Mesenchymal stem cell (in vitro differentiated cells and primary cell): ENCODE measurements around the gene SYNGR3.
"Not testable (repeated sequence)": the region's sequence is repeated elsewhere in the genome, so short reads cannot be mapped to it uniquely, and the experiment has no call there.

Source experiments
- DNase-seq: peaks from one replicate; pipeline ENCODE4 v3.0.0-alpha.2; 2013
- H2AFZ ChIP-seq: one replicate; pipeline ENCODE4 v1.6.1; 2013; ENCODE audit warnings: low read depth, mild to moderate bottlenecking, control low read depth, inconsistent platforms, low read length, moderate library complexity
- H2AK5ac ChIP-seq: 2 replicates; pipeline ENCODE4 v1.6.1; 2013; ENCODE audit warnings: low read length, moderate library complexity, mild to moderate bottlenecking, inconsistent platforms; ENCODE audit not compliant: severe bottlenecking
- H2BK120ac ChIP-seq: one replicate; pipeline ENCODE4 v1.6.1; 2013; ENCODE audit warnings: low read depth, mild to moderate bottlenecking, inconsistent platforms, low read length, moderate library complexity
- H2BK12ac ChIP-seq, 2 experiments: one replicate each; pipeline ENCODE4 v1.6.1; 2013; ENCODE audit warnings: inconsistent platforms in 2 of 2, low read length in 2 of 2, mild to moderate bottlenecking in 2 of 2, moderate library complexity in 2 of 2, control low read depth in 1 of 2
- H2BK15ac ChIP-seq: one replicate; pipeline ENCODE4 v1.6.1; 2013; ENCODE audit warnings: mild to moderate bottlenecking, low read depth, inconsistent platforms; ENCODE audit not compliant: poor library complexity, severe bottlenecking
- H2BK5ac ChIP-seq: 2 replicates; pipeline ENCODE4 v1.6.1; 2013; ENCODE audit warnings: low read depth, mild to moderate bottlenecking, low read length, control low read depth, inconsistent platforms; ENCODE audit not compliant: poor library complexity, severe bottlenecking
- H3K14ac ChIP-seq, 2 experiments: one replicate each; pipeline ENCODE4 v1.6.1; 2013; ENCODE audit warnings: inconsistent platforms in 2 of 2, low read length in 2 of 2, control low read depth in 1 of 2, mild to moderate bottlenecking in 1 of 2, moderate library complexity in 1 of 2
- H3K18ac ChIP-seq, 2 experiments: one replicate each; pipeline ENCODE4 v1.6.1; 2013; ENCODE audit warnings: inconsistent platforms in 2 of 2, low read length in 2 of 2, control low read depth in 1 of 2, low read depth in 1 of 2, mild to moderate bottlenecking in 1 of 2
- H3K23ac ChIP-seq, 2 experiments: one replicate each; pipeline ENCODE4 v1.6.1; 2013; ENCODE audit warnings: inconsistent platforms in 2 of 2, low read length in 2 of 2, mild to moderate bottlenecking in 2 of 2, moderate library complexity in 2 of 2, control low read depth in 1 of 2
- H3K27ac ChIP-seq: 2 replicates; pipeline ENCODE4 v1.5.1; 2013; ENCODE audit warnings: mild to moderate bottlenecking, moderate library complexity, low read length, control low read depth, inconsistent platforms; ENCODE audit not compliant: poor library complexity, severe bottlenecking
- H3K27me3 ChIP-seq, 2 experiments: 2 replicates each; pipeline versions ENCODE4 v1.6.1 to v1.7.0; 2013; ENCODE audit warnings: low read length in 2 of 2, mild to moderate bottlenecking in 2 of 2, moderate library complexity in 2 of 2, control low read depth in 1 of 2, inconsistent platforms in 1 of 2; ENCODE audit not compliant: control insufficient read depth in 1 of 2, insufficient read depth in 1 of 2
- H3K36me3 ChIP-seq, 2 experiments: 2 replicates each; pipeline versions ENCODE4 v1.6.1 to v1.7.0; 2013; ENCODE audit warnings: low read length in 2 of 2, control low read depth in 1 of 2, inconsistent platforms in 1 of 2, low read depth in 1 of 2, mild to moderate bottlenecking in 1 of 2; ENCODE audit not compliant: insufficient read depth in 2 of 2, control insufficient read depth in 1 of 2
- H3K4ac ChIP-seq, 2 experiments: one replicate each; pipeline ENCODE4 v1.6.1; 2013; ENCODE audit warnings: inconsistent platforms in 2 of 2, low read length in 2 of 2, mild to moderate bottlenecking in 2 of 2, moderate library complexity in 2 of 2, control low read depth in 1 of 2, low read depth in 1 of 2
- H3K4me1 ChIP-seq: 2 replicates; pipeline ENCODE4 v1.6.1; 2013; ENCODE audit warnings: low read depth, low read length, control low read depth; ENCODE audit not compliant: control insufficient read depth, insufficient read depth
- H3K4me2 ChIP-seq: 2 replicates; pipeline ENCODE4 v1.6.1; 2013; ENCODE audit warnings: low read length, mild to moderate bottlenecking, inconsistent platforms; ENCODE audit not compliant: poor library complexity, severe bottlenecking
- H3K4me3 ChIP-seq, 2 experiments: 2 replicates each; pipeline versions ENCODE4 v1.5.1 to v1.7.0; 2013; ENCODE audit warnings: low read length in 2 of 2, mild to moderate bottlenecking in 2 of 2, control low read depth in 1 of 2, low read depth in 1 of 2; ENCODE audit not compliant: insufficient read depth in 1 of 2
- H3K79me1 ChIP-seq: replicated peaks from 2 replicates; pipeline ENCODE4 v1.6.1; 2013; ENCODE audit warnings: mild to moderate bottlenecking, control low read depth, low read length, inconsistent platforms; ENCODE audit not compliant: poor library complexity, severe bottlenecking
- H3K9ac ChIP-seq: 2 replicates; pipeline ENCODE4 v1.7.0; 2013; ENCODE audit warnings: mild to moderate bottlenecking, low read length, moderate library complexity
- H3K9me3 ChIP-seq: 2 replicates; pipeline ENCODE4 v1.7.0; 2013; ENCODE audit warnings: mild to moderate bottlenecking, low read length; ENCODE audit not compliant: control insufficient read depth
- H4K8ac ChIP-seq: one replicate; pipeline ENCODE4 v1.6.1; 2013; ENCODE audit warnings: inconsistent platforms, mild to moderate bottlenecking, low read length, moderate library complexity
- H4K91ac ChIP-seq: one replicate; pipeline ENCODE4 v1.6.1; 2013; ENCODE audit warnings: mild to moderate bottlenecking, low read length, inconsistent platforms
- WGBS: methylation state at CpG from one replicate; pipeline ENCODE4 v1.1.7; 2013; ENCODE audit warnings: mixed read lengths; 5-methylcytosine and 5-hydroxymethylcytosine counted together

SYNGR3 gene

DNA sequence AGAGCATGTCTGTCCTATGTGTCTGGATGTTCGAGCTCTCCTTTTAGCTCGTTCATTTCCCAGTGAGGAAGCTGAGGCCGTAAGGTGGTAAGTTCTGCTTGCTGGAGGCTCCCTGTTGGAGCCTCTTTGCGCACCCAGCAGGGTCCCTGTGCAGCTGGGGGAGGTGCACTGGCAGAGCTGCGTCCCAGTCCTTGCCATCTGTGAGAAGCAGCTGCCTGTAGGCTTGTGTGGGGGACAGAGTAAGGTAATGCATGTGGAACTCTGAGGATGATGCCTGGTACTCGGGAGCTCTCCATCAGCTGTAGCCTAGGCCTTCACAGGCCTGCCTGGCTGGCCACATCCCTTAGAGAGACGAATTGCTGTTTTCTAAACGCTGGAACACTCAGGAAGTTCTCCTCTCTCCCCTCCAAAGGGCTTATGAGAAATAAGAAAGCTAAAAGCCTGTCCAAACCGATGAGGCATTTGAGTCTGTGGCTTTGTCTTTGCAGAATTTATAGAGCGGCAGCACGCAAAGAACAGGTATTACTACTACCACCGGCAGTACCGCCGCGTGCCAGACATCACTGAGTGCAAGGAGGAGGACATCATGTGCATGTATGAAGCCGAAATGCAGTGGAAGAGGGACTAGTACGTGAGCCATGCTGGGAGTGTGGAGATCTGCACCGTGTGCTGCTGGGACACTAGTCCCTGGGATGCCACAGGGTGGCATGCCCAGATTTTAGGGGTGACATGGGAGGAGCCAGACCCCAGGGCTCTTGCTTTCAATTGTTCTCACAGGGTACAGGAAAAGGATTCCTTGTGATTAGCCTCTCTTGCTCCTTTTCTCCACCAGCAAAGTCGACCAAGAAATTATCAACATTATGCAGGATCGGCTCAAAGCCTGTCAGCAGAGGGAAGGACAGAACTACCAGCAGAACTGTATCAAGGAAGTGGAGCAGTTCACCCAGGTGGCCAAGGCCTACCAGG, 28.8 kb upstream of the SYNGR3 start:
- Histone ChIP-seq H4K91ac (no peak overlapping the region), H3K18ac (no peak overlapping the region), H2BK120ac (no peak overlapping the region), H2BK15ac (no peak overlapping the region), H3K36me3 (peaks cover 23 to 34% of the 10 kb centered on the region in 2 experiments), H2AFZ (no peak overlapping the region), H3K4me3 (peak overlapping the region in 1 of 2 experiments; percentile 90), H3K14ac (no peak overlapping the region), H3K4ac (no peak overlapping the region), H3K4me2 (peak overlapping the region; percentile 85), H2AK5ac (no peak overlapping the region), H3K9ac (peak overlapping the region; percentile 93), H3K4me1 (peaks cover 31% of the 10 kb centered on the region), H3K27ac (peak overlapping the region; percentile 34), H3K79me1 (peaks cover 2% of the 10 kb centered on the region), H3K27me3 (peaks cover 0 to 3% of the 10 kb centered on the region in 2 experiments), H3K23ac (peak overlapping the region in 1 of 2 experiments; percentile 66), H4K8ac (peak overlapping the region; percentile 45), H2BK5ac (no peak overlapping the region), H3K9me3 (peaks cover 4% of the 10 kb centered on the region), H2BK12ac (no peak overlapping the region)
- DNase-seq: peak; percentile 58
- 47% methylated on average over 20 of the region's 20 CpGs for WGBS

DNA sequence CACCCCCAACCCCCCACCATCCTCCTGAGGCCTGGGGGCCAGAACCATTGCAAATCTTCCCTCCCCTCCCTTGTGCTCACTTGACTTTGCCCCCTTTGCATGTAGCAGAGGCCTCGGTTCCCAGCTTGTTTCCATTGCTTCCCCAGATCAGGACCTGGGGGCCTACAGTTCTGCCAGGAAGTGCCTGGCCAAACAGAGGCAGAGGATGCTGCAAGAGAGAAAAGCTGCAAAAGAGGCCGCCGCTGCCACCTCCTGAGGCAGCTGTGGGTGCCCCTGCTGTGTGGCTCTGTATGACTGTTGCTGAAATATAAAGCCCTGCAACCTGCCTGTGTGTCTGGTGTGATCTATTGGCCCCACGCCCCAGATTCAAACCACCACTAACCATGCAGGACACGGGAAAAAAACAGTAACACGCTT, 28.1 kb upstream of the SYNGR3 start:
- no peak overlapping the region for H3K9ac ChIP-seq
- H3K4me3 ChIP-seq: no peak overlapping the region
- H2BK12ac ChIP-seq: no peak overlapping the region
- WGBS: 40% methylated on average over 4 of the region's 6 CpGs
- H3K36me3 ChIP-seq: peaks cover 26 to 34% of the 10 kb centered on the region in 2 experiments
- H3K18ac ChIP-seq: no peak overlapping the region
- H3K27me3 ChIP-seq: no peaks in the 10 kb centered on the region
- no peak overlapping the region for H3K23ac ChIP-seq
- H2BK15ac ChIP-seq: no peak overlapping the region
- no peak overlapping the region for H4K8ac ChIP-seq
- peaks cover 4% of the 10 kb centered on the region for H3K9me3 ChIP-seq
- no peak overlapping the region for H2AFZ ChIP-seq
- no peak overlapping the region for H2BK5ac ChIP-seq
- peaks cover 32% of the 10 kb centered on the region for H3K4me1 ChIP-seq
- H3K27ac ChIP-seq: peak overlapping the region; percentile 2
- no peak for DNase-seq
- no peak overlapping the region for H2BK120ac ChIP-seq
- H3K4me2 ChIP-seq: no peak overlapping the region
- H2AK5ac ChIP-seq: no peak overlapping the region
- H3K79me1 ChIP-seq: peaks cover 3% of the 10 kb centered on the region
- no peak overlapping the region for H3K14ac ChIP-seq
- H3K4ac ChIP-seq: no peak overlapping the region
- no peak overlapping the region for H4K91ac ChIP-seq

DNA sequence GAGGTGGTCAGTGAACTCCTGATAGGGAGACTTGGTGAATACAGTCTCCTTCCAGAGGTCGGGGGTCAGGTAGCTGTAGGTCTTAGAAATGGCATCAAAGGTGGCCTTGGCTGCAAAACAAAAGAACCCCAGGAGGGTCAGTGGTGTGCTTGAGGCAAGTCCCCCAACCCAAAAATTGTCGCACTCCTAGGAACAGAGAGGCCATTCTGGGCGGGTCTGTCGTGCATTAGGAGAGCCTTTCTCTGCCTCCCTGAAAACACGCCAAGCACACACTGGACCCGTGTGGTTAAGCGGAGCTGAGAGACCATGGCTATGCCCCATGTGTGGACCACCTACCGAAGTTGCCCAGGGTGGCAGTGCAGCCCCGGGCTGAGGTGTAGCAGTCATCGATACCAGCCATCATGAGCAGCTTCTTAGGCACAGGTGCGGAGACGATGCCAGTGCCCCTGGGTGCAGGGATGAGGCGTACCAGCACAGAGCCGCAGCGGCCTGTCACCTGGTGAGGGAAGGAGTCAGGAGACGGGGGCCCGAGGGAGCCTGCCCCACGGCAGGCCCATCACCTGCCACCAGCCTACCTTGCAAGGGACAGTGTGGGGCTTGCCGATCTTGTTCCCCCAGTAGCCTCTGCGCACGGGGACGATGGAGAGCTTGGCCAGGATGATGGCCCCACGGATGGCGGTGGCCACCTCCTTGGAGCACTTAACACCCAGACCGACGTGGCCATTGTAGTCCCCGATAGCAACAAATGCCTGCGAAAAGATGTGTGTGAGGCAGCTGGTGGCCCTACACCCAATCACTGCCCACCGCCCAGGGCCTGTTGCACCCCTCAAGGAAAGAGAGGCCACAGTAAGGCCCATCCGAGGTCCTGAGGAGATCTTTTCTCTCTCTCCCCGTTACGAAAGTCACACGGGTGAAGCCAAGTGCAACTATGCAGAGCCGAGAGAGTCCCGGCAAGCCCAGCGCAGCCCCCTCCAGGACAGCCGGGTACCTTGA, 27.3 kb upstream of the SYNGR3 start:
- not testable (repeated sequence) for H2AFZ ChIP-seq, H2BK15ac ChIP-seq, H3K9me3 ChIP-seq, H4K8ac ChIP-seq, H4K91ac ChIP-seq, H3K18ac ChIP-seq, H2BK120ac ChIP-seq, H2AK5ac ChIP-seq, H3K27ac ChIP-seq, H2BK12ac ChIP-seq, H3K23ac ChIP-seq, H2BK5ac ChIP-seq, H3K27me3 ChIP-seq, DNase-seq, H3K79me1 ChIP-seq, H3K4ac ChIP-seq, H3K14ac ChIP-seq, H3K9ac ChIP-seq
- Histone ChIP-seq H3K4me2 (peak overlapping the region; percentile 45), H3K4me1 (peaks cover 35% of the 10 kb centered on the region), H3K4me3 (peak overlapping the region in 1 of 2 experiments; percentile 91), H3K36me3 (peaks cover 33 to 34% of the 10 kb centered on the region in 2 experiments)
- WGBS: 88% methylated on average over 37 of the region's 37 CpGs
